Measurements from ENCODE around the gene KIF14. TPM values are rescaled to one million over a fixed set of nuclear protein-coding genes. Genes with fewer than 3 reads are reported as not detected.

The KIF14 gene
- total and polyA plus RNA-seq, 2 of the 8 experiments (the other 6 are each of a cell fraction or from before 2014, with no cell fraction given) = 2.6 to 23.3 TPM

Other genes starting within 250 kb of the KIF14 start
- 61.3 and 61.4 TPM in 2 replicates for gene ZNF281, start 210.7 kb downstream of the KIF14 start, total RNA-seq (2021; fragmentation: NEBNext Ultra II Directional; extraction: Animal tissue kit (Norgen Biotek cat#: 25700))
- 11.8 and 19.5 TPM in 2 replicates for gene ZNF281, start 210.7 kb downstream of the KIF14 start, polyA plus RNA-seq (2011; rRNA removed)
- gene DDX59, start 49.2 kb upstream of the KIF14 start, total RNA-seq (2021; fragmentation: NEBNext Ultra II Directional; extraction: Animal tissue kit (Norgen Biotek cat#: 25700)) = 17.7 and 19.4 TPM in 2 replicates
- gene DDX59, start 49.2 kb upstream of the KIF14 start, polyA plus RNA-seq (2011; rRNA removed) = 5.0 and 8.3 TPM in 2 replicates
- gene CAMSAP2, start 118.1 kb upstream of the KIF14 start, total RNA-seq (2021; fragmentation: NEBNext Ultra II Directional; extraction: Animal tissue kit (Norgen Biotek cat#: 25700)) = 27.6 and 28.9 TPM in 2 replicates
- 2.2 and 4.2 TPM in 2 replicates for gene CAMSAP2, start 118.1 kb upstream of the KIF14 start, polyA plus RNA-seq (2011; rRNA removed)

All from H1 (cell line).